ENCODE results near the gene ACTL8. TPM values are rescaled to one million over a fixed set of nuclear protein-coding genes. Genes with fewer than 3 reads are reported as not detected.
"Not testable (repeated sequence)": the region's sequence is repeated elsewhere in the genome, so short reads cannot be mapped to it uniquely, and the experiment has no call there.

The ACTL8 gene
- total and polyA plus RNA-seq, 8 donors, result not detected

- H3K27me3 ChIP-seq, result no peaks in the 10 kb centered on the region
- no peak for FAIRE-seq
- H3K9me3 ChIP-seq, result no peaks in the 10 kb centered on the region
- H3K4me3 ChIP-seq, result no peak overlapping the region
- no peaks in the 10 kb centered on the region for H3K4me1 ChIP-seq
- 69 to 76% methylated on average over 11 of the region's 11 CpGs for WGBS, 2 donors
- H3K27ac ChIP-seq, result no peak overlapping the region
- TF ChIP-seq CTCF (IDR thresholded peaks at IDR 0.05), result no peak
- intact Hi-C loops (cut with DNase I), result no loop called here
- no peaks in the 10 kb centered on the region for H3K36me3 ChIP-seq
- no peak for ATAC-seq
- DNase-seq, result no peak
Observed at GRCh38 chr1:17744666-17745478, 10.3 kb upstream of the ACTL8 start.

- Histone ChIP-seq H3K9me3 (no peaks in the 10 kb centered on the region), H3K4me1 (no peaks in the 10 kb centered on the region), H3K27ac (no peak overlapping the region), H3K27me3 (no peaks in the 10 kb centered on the region), H3K4me3 (no peak overlapping the region), H3K36me3 (no peaks in the 10 kb centered on the region)
- TF ChIP-seq CTCF (IDR thresholded peaks at IDR 0.05), result no peak
- WGBS, 2 donors, result 74 to 77% methylated on average over 3 of the region's 3 CpGs
- no peak for DNase-seq
- intact Hi-C loops (cut with DNase I), result no loop called here
- no peak for FAIRE-seq
- ATAC-seq, result no peak
Observed at GRCh38 chr1:17745479-17745955, 9.6 kb upstream of the ACTL8 start.

- intact Hi-C loops (cut with DNase I); FAIRE-seq; ATAC-seq; DNase-seq; H3K9me3 ChIP-seq; H3K27ac ChIP-seq; H3K27me3 ChIP-seq; H3K4me3 ChIP-seq; H3K36me3 ChIP-seq; H3K4me1 ChIP-seq: not testable (repeated sequence)
- 62 to 84% methylated on average over 2 of the region's 2 CpGs for WGBS, 2 donors
Observed at GRCh38 chr1:17746281-17746680, 8.9 kb upstream of the ACTL8 start.

- Histone ChIP-seq H3K9me3 (no peaks in the 10 kb centered on the region), H3K4me1 (no peaks in the 10 kb centered on the region), H3K4me3 (no peak overlapping the region), H3K27ac (no peak overlapping the region), H3K27me3 (no peaks in the 10 kb centered on the region), H3K36me3 (no peaks in the 10 kb centered on the region)
- no peak for FAIRE-seq
- intact Hi-C loops (cut with DNase I), result no loop called here
- DNase-seq, result no peak
- 74 to 76% methylated on average over 2 of the region's 2 CpGs for WGBS, 2 donors
- ATAC-seq, result no peak
- no peak for TF ChIP-seq CTCF (IDR thresholded peaks at IDR 0.05)
Observed at GRCh38 chr1:17746920-17747319, 8.2 kb upstream of the ACTL8 start.

GRCh38 chr1:17750333-17750732, 4.8 kb upstream of the ACTL8 start:
- no peak for FAIRE-seq
- no peak for TF ChIP-seq CTCF (IDR thresholded peaks at IDR 0.05)
- no peak for DNase-seq
- no peaks in the 10 kb centered on the region for H3K9me3 ChIP-seq
- 72 to 76% methylated on average over 5 of the region's 5 CpGs for WGBS, 2 donors
- H3K4me3 ChIP-seq, result no peak overlapping the region
- intact Hi-C loops (cut with DNase I), result no loop called here
- no peak for ATAC-seq
- H3K36me3 ChIP-seq, result no peaks in the 10 kb centered on the region
- no peaks in the 10 kb centered on the region for H3K4me1 ChIP-seq
- no peaks in the 10 kb centered on the region for H3K27me3 ChIP-seq
- no peak overlapping the region for H3K27ac ChIP-seq
